BJ (cell line): ENCODE data around the gene DAB2IP. TPM values are rescaled to one million over a fixed set of nuclear protein-coding genes. Genes with fewer than 3 reads are reported as not detected.

Source experiments
- CTCF ChIA-PET: fragments of 350-600 bp; formaldehyde crosslinking; extraction: SDS; loops from one replicate; lab custom pipeline; 2021; ENCODE audit warnings: antibody characterized with exemption, inconsistent platforms; lab: Yijun Ruan, JAX
- POLR2A ChIA-PET: fragments of 300-600 bp; sonication (Branson Sonifier 250); formaldehyde crosslinking; extraction: SDS; loops from one replicate; lab custom pipeline; 2021; ENCODE audit warnings: antibody characterized with exemption; lab: Charles Lee
- DNase-seq: peaks from one replicate; pipeline ENCODE4 v3.0.0-alpha.2; 2011; ENCODE audit warnings: low read depth
- H3K27me3 ChIP-seq: 2 replicates; pipeline ENCODE4 v1.6.0; 2011; ENCODE audit warnings: low read length; ENCODE audit not compliant: control insufficient read depth, insufficient read depth
- H3K36me3 ChIP-seq: 2 replicates; pipeline ENCODE4 v1.5.1; 2011; ENCODE audit warnings: low read length; ENCODE audit not compliant: control insufficient read depth, insufficient read depth
- H3K4me3 ChIP-seq: 2 replicates; pipeline ENCODE4 v1.5.1; 2011; ENCODE audit warnings: low read depth, mild to moderate bottlenecking, control low read depth, low read length
- polyA plus RNA-seq: library from polyadenylated mRNA; depleted of rRNA; stranded (reverse); fragments of >200 nt; gene quantifications from 2 replicates; pipeline ENCODE4 v1.2.3, GENCODE V29; 2011
- TF ChIP-seq, protein P1 (sequence below): IDR thresholded peaks from 2 replicates; pipeline ENCODE4 v1.5.1; 2011; ENCODE audit warnings: low read depth, mild to moderate bottlenecking, control low read depth, inconsistent platforms, low read length, moderate library complexity; ENCODE audit not compliant: insufficient read depth

DAB2IP gene
- polyA plus RNA-seq, 1 experiment: 38.1 TPM

DNA sequence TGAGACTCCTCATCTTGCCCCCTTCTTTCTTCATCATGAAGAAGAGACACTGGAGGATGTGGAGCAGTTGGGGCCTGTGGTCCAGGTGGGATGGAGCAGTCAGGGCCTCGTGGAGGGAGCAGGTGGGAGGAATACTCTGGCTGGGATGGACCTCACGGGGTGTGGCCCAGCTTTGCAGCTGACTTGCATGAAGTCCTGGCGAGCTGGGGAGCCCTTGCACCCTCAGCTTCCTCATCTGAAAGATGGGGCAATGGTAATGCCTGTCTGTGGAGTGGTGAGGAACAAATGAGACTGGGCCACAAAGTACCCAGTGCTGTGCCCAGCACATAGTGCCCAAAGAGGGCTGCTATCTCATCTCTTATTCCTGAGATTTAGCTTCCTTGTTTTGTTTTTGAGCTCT, 91.5 kb downstream of the DAB2IP start:
- Histone ChIP-seq H3K27me3 (no peaks in the 10 kb centered on the region), H3K36me3 (no peaks in the 10 kb centered on the region; the same call in 1 of the 2 replicates), H3K4me3 (no peak overlapping the region)
- DNase-seq: no peak
- CTCF ChIA-PET: interaction anchor here (0.9 to 1.5 kb wide), 4 partner anchors 7 to 192 kb away, joined by 3 to 5 read pairs (median 4); no protein-coding TSS in a partner anchor
- POLR2A ChIA-PET: interaction anchor here (0.6 kb wide), 2 partner anchors 8 to 225 kb away, joined by 3 to 4 read pairs; no protein-coding TSS in a partner anchor
- TF ChIP-seq, protein P1, sequence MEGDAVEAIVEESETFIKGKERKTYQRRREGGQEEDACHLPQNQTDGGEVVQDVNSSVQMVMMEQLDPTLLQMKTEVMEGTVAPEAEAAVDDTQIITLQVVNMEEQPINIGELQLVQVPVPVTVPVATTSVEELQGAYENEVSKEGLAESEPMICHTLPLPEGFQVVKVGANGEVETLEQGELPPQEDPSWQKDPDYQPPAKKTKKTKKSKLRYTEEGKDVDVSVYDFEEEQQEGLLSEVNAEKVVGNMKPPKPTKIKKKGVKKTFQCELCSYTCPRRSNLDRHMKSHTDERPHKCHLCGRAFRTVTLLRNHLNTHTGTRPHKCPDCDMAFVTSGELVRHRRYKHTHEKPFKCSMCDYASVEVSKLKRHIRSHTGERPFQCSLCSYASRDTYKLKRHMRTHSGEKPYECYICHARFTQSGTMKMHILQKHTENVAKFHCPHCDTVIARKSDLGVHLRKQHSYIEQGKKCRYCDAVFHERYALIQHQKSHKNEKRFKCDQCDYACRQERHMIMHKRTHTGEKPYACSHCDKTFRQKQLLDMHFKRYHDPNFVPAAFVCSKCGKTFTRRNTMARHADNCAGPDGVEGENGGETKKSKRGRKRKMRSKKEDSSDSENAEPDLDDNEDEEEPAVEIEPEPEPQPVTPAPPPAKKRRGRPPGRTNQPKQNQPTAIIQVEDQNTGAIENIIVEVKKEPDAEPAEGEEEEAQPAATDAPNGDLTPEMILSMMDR: no peak

DNA sequence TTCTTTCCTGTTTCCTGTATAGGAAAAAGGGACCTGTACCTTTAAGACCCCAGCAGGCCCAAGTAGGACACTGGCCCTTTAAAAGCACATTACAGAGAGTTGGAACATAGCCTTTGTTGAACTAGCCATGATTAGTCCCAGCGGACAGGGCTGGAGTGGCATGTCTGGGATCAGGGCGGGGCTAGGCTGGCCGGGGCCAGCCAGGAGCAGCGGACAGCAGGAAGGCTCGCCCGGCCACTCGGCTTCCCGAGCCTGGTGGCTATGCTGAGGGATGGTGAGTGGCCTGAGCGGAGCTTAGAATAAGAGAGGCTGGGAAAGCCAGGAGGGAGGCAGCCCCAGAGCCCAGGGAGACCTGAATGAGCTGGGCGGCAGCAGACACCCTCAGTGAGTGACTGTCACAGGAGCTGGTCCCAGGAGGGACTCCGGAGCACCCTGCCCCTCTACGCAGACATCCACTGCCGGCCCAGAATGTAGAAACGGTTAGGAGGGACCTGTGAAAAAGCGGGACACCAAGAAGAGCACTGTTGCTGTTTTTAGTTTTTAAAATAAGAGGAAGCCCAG, 92.1 kb downstream of the DAB2IP start:
- H3K4me3 ChIP-seq: peak overlapping the region; percentile 57
- no peaks in the 10 kb centered on the region for H3K36me3 ChIP-seq
- ChIA-PET CTCF (interaction anchor here (0.8 to 1.5 kb wide), 7 partner anchors 8 to 241 kb away, joined by 3 to 7 read pairs (median 4); no protein-coding TSS in a partner anchor), POLR2A (interaction anchor here (0.6 kb wide), 1 partner anchor 8 kb away, joined by 3 read pairs; no protein-coding TSS in a partner anchor)
- TF ChIP-seq, protein P1: peak; percentile 31; the same call in 1 of the 2 replicates
- peak; percentile 65 for DNase-seq
- H3K27me3 ChIP-seq: no peaks in the 10 kb centered on the region

DNA sequence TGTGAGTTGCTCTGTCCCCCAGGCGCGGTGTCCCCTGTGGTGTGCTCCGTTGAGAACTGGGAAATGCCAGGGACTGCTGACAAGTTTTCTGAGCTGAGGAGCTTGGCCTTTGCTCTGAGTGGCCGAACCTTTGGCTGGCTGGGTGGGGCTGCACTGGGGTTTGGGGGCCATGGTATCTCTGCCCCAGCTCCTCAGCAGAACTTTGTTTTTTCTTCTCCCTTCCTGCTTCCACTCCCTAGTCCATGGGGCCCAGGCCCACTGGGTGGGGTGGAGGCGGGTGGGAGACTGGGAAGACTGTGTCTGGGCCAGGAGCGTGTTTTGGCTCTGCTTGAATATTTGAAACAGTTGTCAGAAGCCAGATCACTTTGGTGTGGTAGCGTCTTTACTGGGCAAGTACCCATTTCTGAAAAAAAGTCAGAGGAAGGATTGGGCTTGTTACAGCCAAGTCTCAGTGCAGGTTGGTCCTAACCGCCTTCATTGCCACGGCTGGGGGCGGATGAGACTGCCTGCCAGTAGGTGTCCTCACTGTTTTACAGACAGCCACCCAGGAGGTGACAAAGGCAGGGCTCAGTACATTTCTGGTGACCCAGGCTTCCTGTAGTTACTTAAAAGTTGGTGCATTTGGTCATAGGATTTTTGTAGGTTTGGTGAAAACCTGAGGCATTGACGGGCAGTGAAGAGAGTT, 92.7 kb downstream of the DAB2IP start:
- no peak for DNase-seq
- POLR2A ChIA-PET: interaction anchor here (0.6 kb wide), 1 partner anchor 267 kb away, joined by 3 read pairs; no protein-coding TSS in a partner anchor
- Histone ChIP-seq H3K27me3 (no peaks in the 10 kb centered on the region), H3K36me3 (no peaks in the 10 kb centered on the region), H3K4me3 (peak overlapping the region; percentile 57)
- CTCF ChIA-PET: interaction anchor here (0.8 to 1.5 kb wide), 9 partner anchors 9 to 241 kb away, joined by 3 to 7 read pairs (median 3); no protein-coding TSS in a partner anchor
- TF ChIP-seq, protein P1: peak; percentile 59

DNA sequence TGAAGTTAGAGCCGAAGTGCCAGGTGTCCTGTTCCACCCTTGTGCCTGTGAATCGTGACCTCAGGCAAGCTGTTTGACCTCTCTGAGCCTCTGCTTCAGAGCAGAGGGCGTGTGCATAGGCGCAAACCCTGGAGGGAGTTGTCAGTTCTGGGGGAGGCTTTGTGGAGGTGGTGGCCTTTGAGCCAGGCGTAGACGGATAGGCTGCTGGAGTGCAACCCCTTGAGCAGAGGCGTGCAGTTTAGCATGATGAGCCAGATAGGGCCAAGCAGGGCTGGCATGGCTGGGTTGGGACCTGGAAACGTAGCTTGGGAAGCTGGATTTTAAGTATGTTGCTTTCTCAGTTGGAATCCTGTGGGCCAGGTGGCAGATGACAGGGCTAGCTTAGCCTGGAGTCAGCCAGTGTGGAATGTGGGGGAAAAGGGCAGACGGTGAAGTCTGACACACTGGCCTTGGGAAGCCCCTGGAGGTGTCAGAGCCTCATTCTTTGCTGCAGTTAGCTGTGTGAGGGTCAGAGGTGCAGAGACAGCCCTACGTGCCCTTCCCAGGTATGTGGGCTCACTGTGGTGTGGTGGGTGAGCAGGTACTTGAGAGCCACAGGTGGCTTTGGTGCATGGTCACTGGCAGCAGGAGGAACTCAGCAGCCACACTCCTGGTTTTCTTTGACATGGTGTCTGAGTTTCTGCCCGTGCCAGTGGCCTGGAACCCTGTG, 93.4 kb downstream of the DAB2IP start:
- TF ChIP-seq, protein P1: no peak
- DNase-seq: no peak
- no peaks in the 10 kb centered on the region for H3K27me3 ChIP-seq
- ChIA-PET POLR2A (interaction anchor here (0.6 kb wide), 1 partner anchor 267 kb away, joined by 3 read pairs; no protein-coding TSS in a partner anchor), CTCF (interaction anchor here (1.0 to 1.3 kb wide), 3 partner anchors 24 to 143 kb away, joined by 3 read pairs; no protein-coding TSS in a partner anchor)
- H3K36me3 ChIP-seq: peaks cover under 1% of the 10 kb centered on the region; the same call in 1 of the 2 replicates
- H3K4me3 ChIP-seq: no peak overlapping the region
